ENCODE data around the gene PDZD11.

Gene PDZD11

GRCh38 chrX:70260104-70260503, 29.6 kb downstream of the PDZD11 start, which contains the start of gene P2RY4:
Gene P2RY4 (minus strand): TSS chrX:70260204. CDS start chrX:70259624, 580 bp downstream.
- DNase-seq (ENCODE audit: low spot score), result no peak
- no peak for TF ChIP-seq CTCF (conservative IDR thresholded peaks at IDR 0.05; ENCODE audit: low read depth)
- POLR2A ChIA-PET (ENCODE audit: low non-redundant PET), result no interaction called here
- CTCF ChIA-PET, result no interaction called here
- H3K27ac ChIP-seq, result no peak within 1 kb of the TSS

- no peak for DNase-seq (ENCODE audit: low spot score)
- ChIA-PET POLR2A (ENCODE audit: low non-redundant PET) (no interaction called here), CTCF (no interaction called here)
- H3K27ac ChIP-seq, result no peak overlapping the region
- no peak for TF ChIP-seq CTCF (conservative IDR thresholded peaks at IDR 0.05; ENCODE audit: low read depth)
Measured at GRCh38 chrX:70257423-70258288, 32.1 kb downstream of the PDZD11 start.

- no peak for DNase-seq (ENCODE audit: low spot score)
- CTCF ChIA-PET, result no interaction called here
- POLR2A ChIA-PET (ENCODE audit: low non-redundant PET), result no interaction called here
- TF ChIP-seq CTCF (conservative IDR thresholded peaks at IDR 0.05; ENCODE audit: low read depth), result no peak
- H3K27ac ChIP-seq, result no peak overlapping the region
Measured at GRCh38 chrX:70255452-70255851, 34.3 kb downstream of the PDZD11 start.

- POLR2A ChIA-PET (ENCODE audit: low non-redundant PET), result no interaction called here
- no peak for TF ChIP-seq CTCF (conservative IDR thresholded peaks at IDR 0.05; ENCODE audit: low read depth)
- CTCF ChIA-PET, result no interaction called here
- no peak overlapping the region for H3K27ac ChIP-seq
- DNase-seq (ENCODE audit: low spot score), result no peak
Measured at GRCh38 chrX:70254909-70255308, 34.8 kb downstream of the PDZD11 start.

- ChIA-PET CTCF (no interaction called here), POLR2A (ENCODE audit: low non-redundant PET) (no interaction called here)
- no peak for TF ChIP-seq CTCF (conservative IDR thresholded peaks at IDR 0.05; ENCODE audit: low read depth)
- no peak overlapping the region for H3K27ac ChIP-seq
- DNase-seq (ENCODE audit: low spot score), result no peak
Measured at GRCh38 chrX:70254063-70254400, 35.7 kb downstream of the PDZD11 start.

GRCh38 chrX:70253377-70254062, 36.2 kb downstream of the PDZD11 start:
- POLR2A ChIA-PET (ENCODE audit: low non-redundant PET), result no interaction called here

More at GRCh38 chrX:70253377-70254062, 36.2 kb downstream of the PDZD11 start:
- peak; percentile 61 for DNase-seq (ENCODE audit: low spot score)
- no peak for TF ChIP-seq CTCF (conservative IDR thresholded peaks at IDR 0.05; ENCODE audit: low read depth)
- CTCF ChIA-PET, result no interaction called here
- H3K27ac ChIP-seq, result no peak overlapping the region
